ENCODE measurements around the gene CNTROB.

Gene CNTROB, protein sequence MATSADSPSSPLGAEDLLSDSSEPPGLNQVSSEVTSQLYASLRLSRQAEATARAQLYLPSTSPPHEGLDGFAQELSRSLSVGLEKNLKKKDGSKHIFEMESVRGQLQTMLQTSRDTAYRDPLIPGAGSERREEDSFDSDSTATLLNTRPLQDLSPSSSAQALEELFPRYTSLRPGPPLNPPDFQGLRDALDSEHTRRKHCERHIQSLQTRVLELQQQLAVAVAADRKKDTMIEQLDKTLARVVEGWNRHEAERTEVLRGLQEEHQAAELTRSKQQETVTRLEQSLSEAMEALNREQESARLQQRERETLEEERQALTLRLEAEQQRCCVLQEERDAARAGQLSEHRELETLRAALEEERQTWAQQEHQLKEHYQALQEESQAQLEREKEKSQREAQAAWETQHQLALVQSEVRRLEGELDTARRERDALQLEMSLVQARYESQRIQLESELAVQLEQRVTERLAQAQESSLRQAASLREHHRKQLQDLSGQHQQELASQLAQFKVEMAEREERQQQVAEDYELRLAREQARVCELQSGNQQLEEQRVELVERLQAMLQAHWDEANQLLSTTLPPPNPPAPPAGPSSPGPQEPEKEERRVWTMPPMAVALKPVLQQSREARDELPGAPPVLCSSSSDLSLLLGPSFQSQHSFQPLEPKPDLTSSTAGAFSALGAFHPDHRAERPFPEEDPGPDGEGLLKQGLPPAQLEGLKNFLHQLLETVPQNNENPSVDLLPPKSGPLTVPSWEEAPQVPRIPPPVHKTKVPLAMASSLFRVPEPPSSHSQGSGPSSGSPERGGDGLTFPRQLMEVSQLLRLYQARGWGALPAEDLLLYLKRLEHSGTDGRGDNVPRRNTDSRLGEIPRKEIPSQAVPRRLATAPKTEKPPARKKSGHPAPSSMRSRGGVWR

GRCh38 chr17:7931709-7932482, at the start of gene CNTROB, which contains the start of gene TRAPPC1:
TSS of gene CNTROB (plus strand) at chr17:7932206. CDS start at chr17:7933080, 874 bp downstream.
TSS of gene TRAPPC1 (minus strand) at chr17:7931946. CDS start at chr17:7931829, 117 bp downstream.
- Histone ChIP-seq H3K36me3 (ENCODE audit: control insufficient read depth, insufficient read depth, low read length) (peaks cover 2% of the 10 kb centered on the region; the same call in 1 of the 2 replicates), H3K4me3 (ENCODE audit: low read length) (peak within 1 kb of the TSS; percentile 84), H3K4me1 (ENCODE audit: control insufficient read depth, insufficient read depth, low read length) (peaks cover 1% of the 10 kb centered on the region; the same call in 1 of the 2 replicates), H3K27ac (ENCODE audit: low read length) (no peak within 1 kb of the TSS), H3K9me3 (ENCODE audit: control insufficient read depth, insufficient read depth, low read length) (no peaks in the 10 kb centered on the region), H3K27me3 (ENCODE audit: control insufficient read depth, insufficient read depth, low read length) (peaks cover 13% of the 10 kb centered on the region)
- no CpG with 5 or more reads among the region's 55 CpGs for WGBS (ENCODE audit: insufficient coverage, insufficient read length)
- peak; percentile 97 for DNase-seq (ENCODE audit: low read depth, low spot score)

DNA sequence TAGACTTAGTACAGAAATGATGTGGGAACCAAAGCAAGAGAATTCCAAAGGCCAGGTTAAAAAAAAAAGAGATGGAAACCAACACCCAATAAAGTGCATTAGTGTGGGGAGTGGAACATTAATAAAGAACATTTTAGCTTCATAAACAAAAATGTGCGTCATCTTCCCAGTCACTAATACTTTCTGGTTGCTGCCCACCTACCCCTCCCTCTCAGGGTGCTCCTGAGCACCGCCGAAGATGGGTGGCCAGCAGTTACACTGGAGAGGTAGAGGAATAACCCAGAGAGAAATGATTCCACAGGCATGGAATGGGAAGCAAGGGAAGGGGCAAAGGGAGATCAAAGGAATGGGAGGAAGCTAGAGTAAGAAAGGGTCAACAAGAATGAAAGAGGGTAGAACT, 49.4 kb upstream of the CNTROB start:
- no CpG with 5 or more reads among the region's 3 CpGs for WGBS (ENCODE audit: insufficient coverage, insufficient read length)
- Histone ChIP-seq H3K4me1 (ENCODE audit: control insufficient read depth, insufficient read depth, low read length) (0 out of 2 replicates have a peak, but pooled peaks cover 2% of the 10 kb centered on the region), H3K27me3 (ENCODE audit: control insufficient read depth, insufficient read depth, low read length) (no peaks in the 10 kb centered on the region; the same call in 1 of the 2 replicates), H3K4me3 (ENCODE audit: low read length) (no peak overlapping the region), H3K36me3 (ENCODE audit: control insufficient read depth, insufficient read depth, low read length) (no peaks in the 10 kb centered on the region), H3K9me3 (ENCODE audit: control insufficient read depth, insufficient read depth, low read length) (no peaks in the 10 kb centered on the region), H3K27ac (ENCODE audit: low read length) (no peak overlapping the region)
- DNase-seq (ENCODE audit: low read depth, low spot score) = no peak

GRCh38 chr17:7883781-7884386, 48.1 kb upstream of the CNTROB start:
- H3K9me3 ChIP-seq (ENCODE audit: control insufficient read depth, insufficient read depth, low read length) = no peaks in the 10 kb centered on the region
- H3K27ac ChIP-seq (ENCODE audit: low read length) = no peak overlapping the region
- WGBS (ENCODE audit: insufficient coverage, insufficient read length) = no CpG with 5 or more reads among the region's 3 CpGs
- peaks cover 4% of the 10 kb centered on the region for H3K4me1 ChIP-seq (ENCODE audit: control insufficient read depth, insufficient read depth, low read length)
- no peaks in the 10 kb centered on the region; the same call in 1 of the 2 replicates for H3K27me3 ChIP-seq (ENCODE audit: control insufficient read depth, insufficient read depth, low read length)
- no peak overlapping the region for H3K4me3 ChIP-seq (ENCODE audit: low read length)
- H3K36me3 ChIP-seq (ENCODE audit: control insufficient read depth, insufficient read depth, low read length) = no peaks in the 10 kb centered on the region
- no peak for DNase-seq (ENCODE audit: low read depth, low spot score)

DNA sequence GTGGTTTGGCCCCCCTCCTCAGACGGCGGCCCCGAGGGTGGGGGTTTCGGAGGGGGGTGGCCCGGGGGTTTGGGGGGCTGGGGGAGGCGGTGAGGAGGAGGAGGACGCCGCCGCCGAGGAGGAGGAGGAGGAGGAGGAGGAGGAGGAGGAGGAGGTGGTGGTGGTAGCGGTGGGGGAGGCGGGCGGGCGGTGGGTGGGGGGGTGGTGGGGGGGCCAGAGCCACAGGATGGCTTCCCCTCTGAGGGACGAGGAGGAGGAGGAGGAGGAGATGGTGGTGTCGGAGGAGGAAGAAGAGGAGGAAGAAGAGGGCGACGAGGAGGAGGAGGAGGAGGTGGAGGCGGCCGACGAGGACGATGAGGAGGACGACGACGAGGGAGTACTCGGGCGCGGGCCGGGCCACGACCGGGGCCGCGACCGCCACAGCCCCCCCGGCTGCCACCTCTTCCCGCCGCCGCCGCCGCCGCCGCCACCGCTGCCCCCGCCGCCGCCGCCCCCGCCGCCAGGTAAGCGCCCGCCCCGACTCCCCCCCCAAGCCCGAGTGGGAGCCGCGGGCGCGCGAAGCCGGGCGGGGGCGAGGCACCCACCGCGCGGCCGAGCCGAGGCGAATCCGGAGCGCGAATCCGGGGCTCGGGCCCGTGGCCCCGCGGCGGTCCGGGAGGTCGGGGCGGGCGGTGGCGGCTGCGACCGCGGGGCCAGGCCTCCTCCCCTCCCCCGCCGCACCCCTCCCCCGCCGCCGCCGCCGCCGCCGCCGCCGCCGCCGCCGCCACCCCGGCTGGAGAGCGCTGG, 47.2 kb upstream of the CNTROB start:
- Histone ChIP-seq H3K36me3 (ENCODE audit: control insufficient read depth, insufficient read depth, low read length) (no peaks in the 10 kb centered on the region), H3K9me3 (ENCODE audit: control insufficient read depth, insufficient read depth, low read length) (no peaks in the 10 kb centered on the region), H3K27ac (ENCODE audit: low read length) (no peak overlapping the region), H3K4me3 (ENCODE audit: low read length) (peak overlapping the region; percentile 69), H3K27me3 (ENCODE audit: control insufficient read depth, insufficient read depth, low read length) (no peaks in the 10 kb centered on the region; the same call in 1 of the 2 replicates), H3K4me1 (ENCODE audit: control insufficient read depth, insufficient read depth, low read length) (peaks cover 4% of the 10 kb centered on the region)
- DNase-seq (ENCODE audit: low read depth, low spot score) = no peak
- no CpG with 5 or more reads among the region's 100 CpGs for WGBS (ENCODE audit: insufficient coverage, insufficient read length)

DNA sequence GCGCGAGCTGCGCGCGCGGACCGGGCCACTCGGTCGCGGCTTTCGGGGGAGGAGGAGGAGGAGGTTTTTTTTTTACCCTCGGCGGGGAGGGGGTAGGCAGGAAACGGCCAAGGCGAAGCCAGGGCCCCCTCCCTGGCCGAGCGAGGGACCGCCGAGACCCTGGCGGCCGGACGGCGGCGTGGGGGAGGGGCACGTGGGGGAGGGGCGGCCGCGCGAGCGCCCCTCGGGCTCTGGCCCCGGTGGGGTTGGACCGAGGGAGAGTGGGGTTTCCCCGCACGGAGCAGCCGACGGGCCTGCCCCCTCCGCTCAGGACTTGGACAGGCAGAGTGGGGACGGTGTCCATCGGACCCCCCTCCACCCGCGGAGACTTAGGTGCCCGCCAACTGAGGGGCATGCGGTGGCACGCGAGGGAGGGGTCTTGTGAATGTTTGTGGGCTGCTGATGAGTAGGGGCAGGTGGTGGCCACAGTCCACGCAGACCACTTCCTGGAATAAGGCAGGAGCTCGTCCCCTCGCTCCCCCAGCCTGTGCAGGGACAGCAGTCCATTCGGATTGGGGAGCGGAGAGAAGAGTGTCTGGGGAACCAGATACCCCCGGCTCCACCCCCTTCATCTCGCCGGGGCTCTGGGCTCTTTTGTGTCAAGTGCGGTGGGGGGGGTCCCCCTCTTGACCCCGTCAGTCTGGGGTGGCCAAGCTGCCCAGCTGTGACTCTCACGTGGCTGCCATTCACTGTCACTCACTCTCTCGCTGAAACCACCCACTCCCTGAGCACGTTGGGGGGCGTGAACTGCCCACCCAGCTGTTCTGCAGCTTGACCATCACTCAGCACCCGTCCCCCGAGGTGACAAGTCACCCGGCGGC, 46.4 kb upstream of the CNTROB start:
- Histone ChIP-seq H3K9me3 (ENCODE audit: control insufficient read depth, insufficient read depth, low read length) (no peaks in the 10 kb centered on the region), H3K4me3 (ENCODE audit: low read length) (peak overlapping the region; percentile 56; the same call in 1 of the 2 replicates), H3K36me3 (ENCODE audit: control insufficient read depth, insufficient read depth, low read length) (no peaks in the 10 kb centered on the region), H3K27ac (ENCODE audit: low read length) (no peak overlapping the region), H3K27me3 (ENCODE audit: control insufficient read depth, insufficient read depth, low read length) (no peaks in the 10 kb centered on the region; the same call in 1 of the 2 replicates), H3K4me1 (ENCODE audit: control insufficient read depth, insufficient read depth, low read length) (peaks cover 4% of the 10 kb centered on the region)
- no peak for DNase-seq (ENCODE audit: low read depth, low spot score)
- WGBS (ENCODE audit: insufficient coverage, insufficient read length) = no CpG with 5 or more reads among the region's 64 CpGs

DNA sequence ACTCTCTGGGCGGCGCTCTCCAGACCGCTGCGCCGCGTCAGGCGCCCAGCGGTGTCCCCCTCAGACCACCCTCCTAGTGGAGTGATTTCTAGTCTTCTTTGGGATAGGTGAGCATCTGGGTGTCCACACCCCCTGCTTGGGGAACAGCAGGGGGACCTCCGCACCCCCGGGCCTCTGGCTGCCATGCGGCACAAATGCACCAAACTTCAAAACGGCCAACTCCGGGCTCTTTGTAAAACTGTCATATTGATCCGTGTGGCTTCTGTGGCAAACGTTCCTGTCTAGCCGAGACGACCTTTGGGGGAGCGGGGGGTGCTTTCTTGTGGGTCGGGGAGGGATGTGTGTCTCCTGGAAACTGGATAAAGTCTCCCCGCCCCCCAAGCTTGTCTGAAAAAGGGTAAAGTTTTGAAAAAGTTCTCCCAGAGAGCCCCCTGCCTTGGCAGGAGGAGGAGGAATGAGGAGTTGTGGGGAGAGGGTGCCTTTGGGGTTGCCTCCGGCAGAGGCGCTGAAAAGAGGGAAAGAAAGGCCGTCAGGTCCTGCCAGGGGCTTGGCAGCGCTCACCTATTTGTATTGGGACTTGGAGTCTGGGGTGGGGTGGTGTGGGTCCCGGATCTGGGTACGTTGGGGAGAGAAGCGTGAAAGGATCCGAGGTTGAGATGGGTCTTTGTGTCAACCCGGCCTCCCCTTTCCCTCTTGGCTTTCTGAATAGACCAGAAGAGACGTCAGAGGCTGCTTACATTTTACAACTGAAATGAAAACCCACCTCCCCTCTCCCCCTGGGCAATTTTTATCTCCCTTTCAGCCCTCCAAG, 45.6 kb upstream of the CNTROB start:
- DNase-seq (ENCODE audit: low read depth, low spot score) = no peak
- peaks cover 4% of the 10 kb centered on the region for H3K4me1 ChIP-seq (ENCODE audit: control insufficient read depth, insufficient read depth, low read length)
- H3K9me3 ChIP-seq (ENCODE audit: control insufficient read depth, insufficient read depth, low read length) = no peaks in the 10 kb centered on the region
- H3K27ac ChIP-seq (ENCODE audit: low read length) = no peak overlapping the region
- H3K36me3 ChIP-seq (ENCODE audit: control insufficient read depth, insufficient read depth, low read length) = no peaks in the 10 kb centered on the region
- H3K4me3 ChIP-seq (ENCODE audit: low read length) = peak overlapping the region; percentile 56; the same call in 1 of the 2 replicates
- whole genome bisulfite sequencing (ENCODE audit: insufficient coverage, insufficient read length) = no CpG with 5 or more reads among the region's 30 CpGs
- no peaks in the 10 kb centered on the region; the same call in 1 of the 2 replicates for H3K27me3 ChIP-seq (ENCODE audit: control insufficient read depth, insufficient read depth, low read length)

DNA sequence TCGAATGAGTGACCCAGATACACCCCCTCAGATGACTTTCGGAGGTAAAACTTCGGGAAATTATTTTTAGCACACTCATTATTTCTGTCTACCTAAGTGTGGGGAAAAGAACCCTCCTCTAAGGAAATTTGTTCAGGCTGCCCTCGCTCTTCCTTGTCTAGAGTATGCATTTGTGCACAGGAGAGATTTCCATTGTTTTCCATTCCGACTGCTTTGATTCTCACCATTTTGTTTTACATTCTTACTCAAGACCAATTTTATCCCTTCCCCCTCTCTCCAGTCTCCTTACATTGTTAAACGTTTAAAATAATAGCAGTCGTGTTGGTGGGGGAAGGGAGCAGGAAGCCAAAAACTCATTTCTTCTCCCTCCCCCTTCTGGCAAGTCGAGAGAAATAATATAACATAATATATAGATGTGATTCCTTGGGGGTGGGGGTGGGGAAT, 44.9 kb upstream of the CNTROB start:
- Histone ChIP-seq H3K9me3 (ENCODE audit: control insufficient read depth, insufficient read depth, low read length) (no peaks in the 10 kb centered on the region), H3K4me3 (ENCODE audit: low read length) (no peak overlapping the region; the same call in 1 of the 2 replicates), H3K36me3 (ENCODE audit: control insufficient read depth, insufficient read depth, low read length) (no peaks in the 10 kb centered on the region), H3K27ac (ENCODE audit: low read length) (no peak overlapping the region), H3K4me1 (ENCODE audit: control insufficient read depth, insufficient read depth, low read length) (peaks cover 4% of the 10 kb centered on the region), H3K27me3 (ENCODE audit: control insufficient read depth, insufficient read depth, low read length) (no peaks in the 10 kb centered on the region; the same call in 1 of the 2 replicates)
- no CpG with 5 or more reads among the region's 8 CpGs for WGBS (ENCODE audit: insufficient coverage, insufficient read length)
- DNase-seq (ENCODE audit: low read depth, low spot score) = no peak
